ENCODE measurements around the gene BRD7. TPM values are rescaled to one million over a fixed set of nuclear protein-coding genes. Genes with fewer than 3 reads are reported as not detected.

The BRD7 gene
- total and polyA plus RNA-seq, 11 donors: 29.8 to 49.7 (median 43.7) TPM

GRCh38 chr16:50293994-50294855 is 74.6 kb downstream of the BRD7 start:
- intact Hi-C loops (cut with DNase I): no loop called here
- peaks cover 0 to 7% (median 0%) of the 10 kb centered on the region in 12 donors for H3K4me1 ChIP-seq
- H3K27me3 ChIP-seq: no peaks in the 10 kb centered on the region
- 79 to 91% (median 87%) methylated on average over 15 to 20 of the region's 20 CpGs for WGBS, 4 donors
- ATAC-seq (no peak), DNase-seq (peak in 3 of 5 donors; percentile 11 to 32 (median 18))
- TF ChIP-seq CTCF (IDR thresholded peaks at IDR 0.05): no peak
- TF ChIP-seq POLR2A (IDR thresholded peaks at IDR 0.05): no peak
- H3K9me3 ChIP-seq: no peaks in the 10 kb centered on the region
- no peak overlapping the region for H3K27ac ChIP-seq
- no peak overlapping the region for H3K4me3 ChIP-seq
- H3K36me3 ChIP-seq: peaks cover 0 to 99% (median 0%) of the 10 kb centered on the region in 9 donors

- TF ChIP-seq CTCF (IDR thresholded peaks at IDR 0.05): no peak
- no peak for TF ChIP-seq POLR2A (IDR thresholded peaks at IDR 0.05)
- no peak for ATAC-seq
- peak in 3 of 5 donors; percentile 16 to 37 (median 21) for DNase-seq
- Histone ChIP-seq H3K4me3 (no peak overlapping the region), H3K4me1 (peaks cover 0 to 7% (median 0%) of the 10 kb centered on the region in 12 donors), H3K36me3 (peaks cover 0 to 99% (median 0%) of the 10 kb centered on the region in 9 donors), H3K9me3 (no peaks in the 10 kb centered on the region), H3K27ac (no peak overlapping the region), H3K27me3 (no peaks in the 10 kb centered on the region)
- WGBS, 4 donors: 89 to 93% (median 91%) methylated on average over 9 to 20 of the region's 20 CpGs
- intact Hi-C loops (cut with DNase I): no loop called here
These were observed 75.6 kb downstream of the BRD7 start for GRCh38 chr16:50293041-50293783.

GRCh38 chr16:50292566-50292948 is 76.2 kb downstream of the BRD7 start:
- no peak overlapping the region for H3K4me3 ChIP-seq
- TF ChIP-seq POLR2A (IDR thresholded peaks at IDR 0.05) (no peak), CTCF (IDR thresholded peaks at IDR 0.05) (no peak)
- peaks cover 0 to 99% (median 0%) of the 10 kb centered on the region in 9 donors for H3K36me3 ChIP-seq
- intact Hi-C loops (cut with DNase I): no loop called here
- no peaks in the 10 kb centered on the region for H3K27me3 ChIP-seq
- 90 to 94% (median 92%) methylated on average over 10 to 12 of the region's 12 CpGs for WGBS, 4 donors
- no peak overlapping the region for H3K27ac ChIP-seq
- ATAC-seq (no peak), DNase-seq (peak in 2 of 5 donors; percentile 22 to 51)
- H3K4me1 ChIP-seq: peaks cover 0 to 2% (median 0%) of the 10 kb centered on the region in 12 donors
- no peaks in the 10 kb centered on the region for H3K9me3 ChIP-seq

Data from heart left ventricle (tissue), 16 donors.